HEK293 (cell line): ENCODE measurements around the gene ZNF48.

Source experiments
- CTCF ChIA-PET: fragments of 350-600 bp; formaldehyde crosslinking; extraction: SDS; loops from one replicate; lab custom pipeline; 2021; ENCODE audit warnings: antibody characterized with exemption; lab: Yijun Ruan, JAX
- POLR2A ChIA-PET: fragments of 300-600 bp; formaldehyde crosslinking; extraction: SDS; loops from one replicate; lab custom pipeline; 2020; ENCODE audit warnings: antibody characterized with exemption, inconsistent platforms; lab: Yijun Ruan, JAX
- H3K27ac ChIP-seq: fragments of 200-500 bp; sonication (Bioruptor generic); 2 replicates; pipeline ENCODE4 v1.5.1; 2014; ENCODE audit warnings: low read depth, low read length, control low read depth, inconsistent platforms; ENCODE audit errors: extremely low read depth
- H3K36me3 ChIP-seq, 2 experiments: fragments of 200-500 bp in 1 of 2; sonication (Bioruptor generic) in 1 of 2; 1 replicate in 1 of 2; 2 replicates in 1 of 2; pipeline ENCODE4 v1.5.1; 2014 to 2017; ENCODE audit warnings: inconsistent platforms in 2 of 2, low read length in 2 of 2; ENCODE audit not compliant: control insufficient read depth in 2 of 2, insufficient read depth in 1 of 2
- H3K4me1 ChIP-seq: fragments of 200-500 bp; sonication (Bioruptor generic); 2 replicates; pipeline ENCODE4 v1.5.1; 2014; ENCODE audit warnings: mild to moderate bottlenecking, low read length, inconsistent platforms; ENCODE audit not compliant: control insufficient read depth, insufficient read depth
- H3K4me3 ChIP-seq: 2 replicates; pipeline ENCODE4 v1.5.1; 2011; ENCODE audit warnings: low read depth, mild to moderate bottlenecking, control low read depth, low read length, moderate library complexity
- H3K9me3 ChIP-seq: fragments of 200-500 bp; sonication (Bioruptor generic); 2 replicates; pipeline ENCODE4 v1.5.1; 2014; ENCODE audit warnings: low read depth, low read length, inconsistent platforms; ENCODE audit not compliant: control insufficient read depth, insufficient read depth
- BCL11A ChIP-seq: fragments of 450-650 bp; formaldehyde crosslinking; IDR thresholded peaks from 2 replicates; pipeline ENCODE4 v1.5.1; 2016; ENCODE audit warnings: low read depth, missing biosample characterization, missing genetic modification characterization
- GLI2 ChIP-seq: fragments of 450-650 bp; formaldehyde crosslinking; IDR thresholded peaks from 2 replicates; pipeline ENCODE4; 2017; ENCODE audit warnings: missing biosample characterization, missing genetic modification characterization, low read depth, borderline replicate concordance
- GLIS1 ChIP-seq: fragments of 450-650 bp; formaldehyde crosslinking; IDR thresholded peaks from 2 replicates; pipeline ENCODE4 v1.5.1; 2016; ENCODE audit warnings: missing biosample characterization, missing genetic modification characterization
- KLF17 ChIP-seq: fragments of 450-650 bp; formaldehyde crosslinking; IDR thresholded peaks from 2 replicates; pipeline ENCODE4 v1.5.1; 2016; ENCODE audit warnings: missing biosample characterization, missing genetic modification characterization
- KLF7 ChIP-seq: fragments of 450-650 bp; formaldehyde crosslinking; IDR thresholded peaks from 2 replicates; pipeline ENCODE4 v1.5.1; 2016; ENCODE audit warnings: missing biosample characterization, missing genetic modification characterization, borderline replicate concordance
- ZBTB26 ChIP-seq: fragments of 450-650 bp; formaldehyde crosslinking; optimal IDR thresholded peaks from 2 replicates; pipeline ENCODE3; 2016; ENCODE audit warnings: missing biosample characterization, mild to moderate bottlenecking, missing genetic modification characterization
- ZNF148 ChIP-seq: fragments of 450-650 bp; formaldehyde crosslinking; IDR thresholded peaks from 2 replicates; pipeline ENCODE4 v1.5.0; 2017; ENCODE audit warnings: missing biosample characterization, missing genetic modification characterization, borderline replicate concordance
- ZNF366 ChIP-seq: fragments of 450-650 bp; formaldehyde crosslinking; conservative IDR thresholded peaks from 2 replicates; pipeline ENCODE4 v1.5.1; 2016; ENCODE audit warnings: missing biosample characterization, missing genetic modification characterization
- ZNF416 ChIP-seq: fragments of 450-650 bp; formaldehyde crosslinking; IDR thresholded peaks from 2 replicates; pipeline ENCODE4 v1.5.1; 2016; ENCODE audit warnings: missing biosample characterization, missing genetic modification characterization
- ZNF426 ChIP-seq: fragments of 450-650 bp; formaldehyde crosslinking; IDR thresholded peaks from 2 replicates; pipeline ENCODE4 v1.5.1; 2017; ENCODE audit warnings: missing biosample characterization, missing genetic modification characterization, mild to moderate bottlenecking, inconsistent platforms, moderate library complexity
- ZNF488 ChIP-seq: fragments of 450-650 bp; formaldehyde crosslinking; IDR thresholded peaks from 2 replicates; pipeline ENCODE4 v1.5.1; 2016; ENCODE audit warnings: missing biosample characterization, missing genetic modification characterization
- ZNF658 ChIP-seq: fragments of 450-650 bp; formaldehyde crosslinking; IDR thresholded peaks from 2 replicates; pipeline ENCODE4; 2016; ENCODE audit warnings: missing biosample characterization, missing genetic modification characterization
- ZNF664 ChIP-seq: fragments of 450-650 bp; formaldehyde crosslinking; IDR thresholded peaks from 2 replicates; pipeline ENCODE4 v1.5.1; 2016; ENCODE audit warnings: missing biosample characterization, missing genetic modification characterization
- TF ChIP-seq, protein P1 (sequence below): fragments of 450-650 bp; formaldehyde crosslinking; IDR thresholded peaks from 2 replicates; pipeline ENCODE4 v1.5.1; 2016; ENCODE audit warnings: missing biosample characterization, missing genetic modification characterization, borderline replicate concordance
- TF ChIP-seq, protein P2 (sequence below): fragments of 450-650 bp; formaldehyde crosslinking; conservative IDR thresholded peaks from 2 replicates; pipeline ENCODE4 v1.5.1; 2016; ENCODE audit warnings: low read depth, missing biosample characterization, missing genetic modification characterization

The ZNF48 gene

DNA sequence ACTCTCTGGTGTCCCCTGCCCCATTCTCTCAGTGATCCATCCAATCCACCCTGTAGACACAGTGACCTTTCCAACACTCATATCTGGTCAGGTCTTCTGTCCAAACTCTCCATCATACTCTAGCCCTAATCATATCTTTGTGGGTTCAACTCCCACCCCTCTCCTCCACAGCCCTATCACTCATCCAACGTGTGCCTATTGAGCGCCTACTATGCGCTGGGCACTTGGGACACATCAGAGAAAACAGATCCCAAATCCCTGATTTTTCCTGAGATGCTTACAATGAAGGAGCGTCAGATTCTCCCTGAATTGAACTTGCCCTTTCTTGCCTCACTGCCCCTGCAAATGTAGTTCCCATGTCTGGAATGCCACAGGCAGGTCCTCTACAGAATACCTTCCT lies 32.8 kb downstream of the ZNF48 start:
- peaks cover 18 to 42% of the 10 kb centered on the region in 2 experiments; a peak in 2 of 3 replicates for H3K36me3 ChIP-seq
- POLR2A ChIA-PET: interaction anchor here (2.8 kb wide), 1 partner anchor 10 kb away, joined by 12 read pairs; no protein-coding TSS in a partner anchor
- TF ChIP-seq ZNF664 (tag by site-specific recombination): no peak
- TF ChIP-seq GLI2 (tag by site-specific recombination): no peak
- no peak for TF ChIP-seq ZNF658
- no peak for TF ChIP-seq ZNF426 (tag by site-specific recombination)
- TF ChIP-seq ZNF488 (tag by site-specific recombination): no peak
- TF ChIP-seq KLF17 (tag by site-specific recombination): no peak
- TF ChIP-seq ZBTB26 (tag by site-specific recombination): no peak
- TF ChIP-seq BCL11A (tag by site-specific recombination): no peak
- TF ChIP-seq ZNF416 (tag by site-specific recombination): no peak
- TF ChIP-seq, protein P1, sequence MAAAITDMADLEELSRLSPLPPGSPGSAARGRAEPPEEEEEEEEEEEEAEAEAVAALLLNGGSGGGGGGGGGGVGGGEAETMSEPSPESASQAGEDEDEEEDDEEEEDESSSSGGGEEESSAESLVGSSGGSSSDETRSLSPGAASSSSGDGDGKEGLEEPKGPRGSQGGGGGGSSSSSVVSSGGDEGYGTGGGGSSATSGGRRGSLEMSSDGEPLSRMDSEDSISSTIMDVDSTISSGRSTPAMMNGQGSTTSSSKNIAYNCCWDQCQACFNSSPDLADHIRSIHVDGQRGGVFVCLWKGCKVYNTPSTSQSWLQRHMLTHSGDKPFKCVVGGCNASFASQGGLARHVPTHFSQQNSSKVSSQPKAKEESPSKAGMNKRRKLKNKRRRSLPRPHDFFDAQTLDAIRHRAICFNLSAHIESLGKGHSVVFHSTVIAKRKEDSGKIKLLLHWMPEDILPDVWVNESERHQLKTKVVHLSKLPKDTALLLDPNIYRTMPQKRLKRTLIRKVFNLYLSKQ (tag by site-specific recombination): no peak
- TF ChIP-seq KLF7 (tag by site-specific recombination): no peak
- no peak for TF ChIP-seq ZNF366 (tag by site-specific recombination)
- TF ChIP-seq ZNF148 (tag by site-specific recombination): no peak
- TF ChIP-seq, protein P2, sequence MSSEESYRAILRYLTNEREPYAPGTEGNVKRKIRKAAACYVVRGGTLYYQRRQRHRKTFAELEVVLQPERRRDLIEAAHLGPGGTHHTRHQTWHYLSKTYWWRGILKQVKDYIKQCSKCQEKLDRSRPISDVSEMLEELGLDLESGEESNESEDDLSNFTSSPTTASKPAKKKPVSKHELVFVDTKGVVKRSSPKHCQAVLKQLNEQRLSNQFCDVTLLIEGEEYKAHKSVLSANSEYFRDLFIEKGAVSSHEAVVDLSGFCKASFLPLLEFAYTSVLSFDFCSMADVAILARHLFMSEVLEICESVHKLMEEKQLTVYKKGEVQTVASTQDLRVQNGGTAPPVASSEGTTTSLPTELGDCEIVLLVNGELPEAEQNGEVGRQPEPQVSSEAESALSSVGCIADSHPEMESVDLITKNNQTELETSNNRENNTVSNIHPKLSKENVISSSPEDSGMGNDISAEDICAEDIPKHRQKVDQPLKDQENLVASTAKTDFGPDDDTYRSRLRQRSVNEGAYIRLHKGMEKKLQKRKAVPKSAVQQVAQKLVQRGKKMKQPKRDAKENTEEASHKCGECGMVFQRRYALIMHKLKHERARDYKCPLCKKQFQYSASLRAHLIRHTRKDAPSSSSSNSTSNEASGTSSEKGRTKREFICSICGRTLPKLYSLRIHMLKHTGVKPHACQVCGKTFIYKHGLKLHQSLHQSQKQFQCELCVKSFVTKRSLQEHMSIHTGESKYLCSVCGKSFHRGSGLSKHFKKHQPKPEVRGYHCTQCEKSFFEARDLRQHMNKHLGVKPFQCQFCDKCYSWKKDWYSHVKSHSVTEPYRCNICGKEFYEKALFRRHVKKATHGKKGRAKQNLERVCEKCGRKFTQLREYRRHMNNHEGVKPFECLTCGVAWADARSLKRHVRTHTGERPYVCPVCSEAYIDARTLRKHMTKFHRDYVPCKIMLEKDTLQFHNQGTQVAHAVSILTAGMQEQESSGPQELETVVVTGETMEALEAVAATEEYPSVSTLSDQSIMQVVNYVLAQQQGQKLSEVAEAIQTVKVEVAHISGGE (tag by site-specific recombination): no peak
- TF ChIP-seq GLIS1 (tag by site-specific recombination): no peak
- H3K27ac ChIP-seq: no peak overlapping the region
- CTCF ChIA-PET: interaction anchor here (1.0 kb wide), 1 partner anchor 9 kb away, joined by 3 read pairs; no protein-coding TSS in a partner anchor
- no peaks in the 10 kb centered on the region for H3K9me3 ChIP-seq
- H3K4me3 ChIP-seq: no peak overlapping the region
- no peaks in the 10 kb centered on the region for H3K4me1 ChIP-seq
